Stimulated activated CD4-positive, alpha-beta T cell treated with anti-CD3 and anti-CD28 coated beads, Interleukin-12 subunit alpha, Interleukin-12 subunit beta, amount 100 ng/mL, for 4 hours (primary cell): ENCODE data around the gene SNX6.
"Not testable (repeated sequence)": the region's sequence is repeated elsewhere in the genome, so short reads cannot be mapped to it uniquely, and the experiment has no call there.

Experiments
- DNase-seq: peaks from one replicate; pipeline ENCODE4 v3.0.0-alpha.2; 2020

The SNX6 gene

GRCh38 chr14:34556498-34556829, 73.5 kb downstream of the SNX6 start:
- DNase-seq = not testable (repeated sequence)

DNA sequence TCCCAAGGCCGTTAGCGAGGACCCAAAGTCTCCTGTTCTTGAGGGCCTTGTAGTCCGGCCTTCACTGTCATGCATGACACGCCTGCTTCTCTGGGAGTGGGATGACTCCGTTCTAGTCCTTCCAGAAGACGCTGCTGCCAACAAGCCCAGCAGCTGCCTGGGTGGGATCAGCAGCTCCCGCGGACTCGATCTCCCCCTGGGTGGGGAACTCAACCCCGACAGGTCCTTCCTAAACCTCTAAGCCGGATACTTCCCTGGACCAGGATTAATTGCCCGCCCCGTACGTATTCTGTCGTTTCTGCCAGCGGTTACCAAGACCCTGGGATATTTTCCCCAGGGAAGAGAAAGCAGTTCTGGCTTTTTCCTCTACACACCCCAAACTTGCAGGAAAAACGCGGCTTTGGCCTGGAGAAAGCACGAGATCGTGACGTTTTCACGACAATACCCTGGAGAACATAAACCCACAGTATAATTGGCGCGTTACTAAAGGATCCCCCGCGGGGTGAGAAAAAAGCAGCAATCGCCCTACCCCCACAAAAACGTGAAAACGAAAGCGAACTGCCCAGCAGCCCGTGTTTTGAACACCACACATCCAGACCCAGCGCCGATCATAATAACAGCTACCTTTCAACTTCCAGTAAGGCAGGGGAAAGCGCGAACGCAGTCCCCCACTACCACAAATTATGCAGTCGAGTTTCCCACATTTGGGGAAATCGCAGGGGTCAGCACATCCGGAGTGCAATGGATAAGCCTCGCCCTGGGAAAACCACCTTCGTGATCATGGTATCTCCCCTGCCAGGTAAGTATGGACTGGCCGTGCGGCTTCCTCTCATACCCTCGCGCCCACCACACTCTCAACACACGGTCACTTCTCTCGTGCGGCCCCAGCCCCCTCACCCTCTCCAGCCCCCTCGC, 74.1 kb downstream of the SNX6 start:
- DNase-seq = not testable (repeated sequence)

DNA sequence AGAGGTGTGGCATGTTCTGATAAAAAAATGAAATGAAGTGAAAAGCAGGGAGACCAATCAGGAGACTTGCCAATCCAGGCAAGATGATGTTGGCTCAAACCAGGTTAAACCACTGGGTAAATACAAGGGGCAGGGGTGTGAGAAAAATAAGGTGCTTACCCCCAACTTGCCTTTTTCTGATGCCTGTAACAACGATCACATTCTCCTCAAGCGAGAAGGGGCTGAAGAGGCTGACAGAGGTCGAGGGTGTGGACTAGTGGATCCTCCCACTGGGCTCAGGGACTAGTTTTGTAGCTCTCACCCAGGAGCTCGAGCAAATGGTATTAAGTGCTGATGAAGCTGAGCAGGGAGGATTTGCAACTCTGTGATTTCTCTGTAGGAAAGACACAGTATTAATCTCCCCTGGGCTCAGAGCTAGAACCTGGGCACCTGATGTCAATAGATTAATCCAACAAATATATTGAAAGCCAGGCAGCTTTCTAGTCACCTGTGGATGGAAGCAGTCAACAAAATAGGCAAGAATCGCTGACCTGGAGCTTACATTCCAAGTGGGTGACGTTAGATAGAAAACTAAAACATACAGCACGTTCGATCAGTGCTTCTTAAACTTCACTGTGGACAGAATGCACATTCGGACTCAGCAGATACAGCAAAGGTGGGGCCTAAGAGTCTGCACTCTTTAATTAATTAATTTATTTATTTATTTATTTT, 75.3 kb downstream of the SNX6 start:
- no peak for DNase-seq

- DNase-seq = not testable (repeated sequence)
Observed at GRCh38 chr14:34549276-34549966, 80.5 kb downstream of the SNX6 start.

GRCh38 chr14:34548472-34548981, 81.4 kb downstream of the SNX6 start:
- DNase-seq = no peak

- DNase-seq = not testable (repeated sequence)
Observed at GRCh38 chr14:34547136-34547520, 82.8 kb downstream of the SNX6 start.

DNA sequence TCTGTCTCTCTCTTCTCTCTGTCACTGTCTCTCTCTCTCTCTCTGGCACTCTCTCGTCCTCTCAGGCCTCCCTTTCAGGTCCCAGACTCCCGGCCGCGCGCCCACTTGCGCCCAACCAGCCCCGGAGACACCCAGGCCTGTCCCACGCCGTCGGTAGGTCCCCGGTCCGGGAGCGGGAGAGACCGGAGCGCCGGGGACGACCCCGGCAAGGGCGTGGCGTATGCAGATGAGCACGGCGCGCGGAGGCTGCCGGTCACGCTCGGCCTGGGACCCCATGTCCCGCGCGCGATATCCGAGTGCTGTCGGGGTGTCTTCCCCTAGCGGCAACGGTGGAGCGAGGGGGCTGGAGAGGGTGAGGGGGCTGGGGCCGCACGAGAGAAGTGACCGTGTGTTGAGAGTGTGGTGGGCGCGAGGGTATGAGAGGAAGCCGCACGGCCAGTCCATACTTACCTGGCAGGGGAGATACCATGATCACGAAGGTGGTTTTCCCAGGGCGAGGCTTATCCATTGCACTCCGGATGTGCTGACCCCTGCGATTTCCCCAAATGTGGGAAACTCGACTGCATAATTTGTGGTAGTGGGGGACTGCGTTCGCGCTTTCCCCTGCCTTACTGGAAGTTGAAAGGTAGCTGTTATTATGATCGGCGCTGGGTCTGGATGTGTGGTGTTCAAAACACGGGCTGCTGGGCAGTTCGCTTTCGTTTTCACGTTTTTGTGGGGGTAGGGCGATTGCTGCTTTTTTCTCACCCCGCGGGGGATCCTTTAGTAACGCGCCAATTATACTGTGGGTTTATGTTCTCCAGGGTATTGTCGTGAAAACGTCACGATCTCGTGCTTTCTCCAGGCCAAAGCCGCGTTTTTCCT, 83.4 kb downstream of the SNX6 start:
- not testable (repeated sequence) for DNase-seq

DNA sequence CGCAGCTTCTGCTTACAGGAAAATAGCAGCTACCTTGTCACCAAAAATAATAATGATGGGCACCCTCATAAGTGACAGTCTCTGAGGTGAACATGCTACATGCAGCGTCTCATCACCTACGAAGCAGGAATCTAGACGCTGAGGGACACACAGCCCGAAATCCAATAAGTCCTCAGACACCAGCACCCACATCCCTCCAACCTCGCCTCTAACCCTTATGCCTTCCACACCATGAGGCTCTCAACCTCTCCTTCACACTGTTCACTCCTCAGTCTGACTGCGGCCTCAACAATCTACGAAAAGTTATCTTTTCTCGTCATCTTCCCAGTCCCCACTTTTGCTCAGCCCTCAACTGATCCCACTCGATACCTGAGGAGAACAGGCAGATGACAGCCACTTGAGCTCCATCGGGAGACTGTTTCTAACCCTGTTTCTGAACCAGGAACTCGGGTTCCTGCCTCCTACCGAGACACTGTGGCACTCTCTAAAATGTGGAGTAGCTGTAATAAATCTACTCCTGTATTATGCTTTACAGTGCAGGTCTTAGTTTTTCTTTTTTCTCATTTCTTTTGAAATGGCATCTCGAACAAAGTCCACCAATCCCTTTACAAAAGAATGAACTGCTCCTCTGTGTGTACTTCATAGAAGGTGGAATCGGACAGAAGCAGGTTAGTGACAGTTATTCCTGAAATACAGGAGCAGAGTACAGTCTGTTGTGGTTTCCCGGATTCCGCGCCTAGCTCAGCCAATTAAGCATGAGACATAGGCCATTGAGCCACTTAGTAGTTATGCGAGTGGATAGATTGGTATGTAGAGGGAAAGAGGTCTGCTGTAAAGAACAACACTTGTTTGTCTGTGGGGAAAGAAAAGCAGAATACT, 89.5 kb downstream of the SNX6 start:
- not testable (repeated sequence) for DNase-seq

DNA sequence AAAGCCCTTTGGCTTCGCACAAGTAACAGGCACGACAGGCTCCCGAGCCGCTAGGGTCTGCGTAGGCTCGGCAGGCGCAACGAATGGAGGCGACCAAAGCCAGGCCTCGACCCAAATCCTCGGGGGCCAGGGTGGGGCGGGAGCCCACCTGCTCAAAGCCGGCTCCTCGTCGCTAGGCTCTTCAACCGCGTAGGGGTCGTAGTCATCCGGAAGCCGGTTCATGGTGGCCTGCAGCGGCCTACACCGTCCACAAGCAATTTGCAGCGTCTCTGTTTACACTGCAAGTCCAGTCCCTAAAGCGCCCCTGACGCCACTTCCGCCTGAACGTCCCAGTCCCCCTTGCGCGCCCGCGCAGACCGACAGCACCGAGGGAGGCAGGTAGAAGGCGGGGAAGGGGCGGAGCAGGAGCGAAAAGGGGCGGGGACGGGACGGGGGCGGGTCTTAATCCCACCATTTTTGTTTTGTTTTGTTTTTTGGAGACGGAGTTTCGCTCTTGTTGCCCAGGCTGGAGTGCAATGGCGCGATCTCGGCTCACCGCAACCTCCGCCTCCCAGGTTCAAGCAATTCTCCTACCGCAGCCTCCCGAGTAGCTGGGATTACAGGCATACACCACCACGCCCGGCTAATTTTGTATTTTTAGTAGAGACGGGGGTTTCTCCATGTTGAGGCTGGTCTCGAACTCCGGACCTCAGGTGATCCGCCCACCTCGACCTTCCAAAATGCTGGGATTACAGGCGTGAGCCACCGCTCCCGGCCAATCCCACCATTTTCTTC, 90.4 kb downstream of the SNX6 start, which contains the start of gene EAPP:
EAPP (minus strand) TSS at position 295 of the 774 bp plus-strand sequence; CDS start at position 222, 73 bp downstream.
- DNase-seq = peak; percentile 91

GRCh38 chr14:34538871-34539406, 91.0 kb downstream of the SNX6 start:
- DNase-seq = no peak

DNA sequence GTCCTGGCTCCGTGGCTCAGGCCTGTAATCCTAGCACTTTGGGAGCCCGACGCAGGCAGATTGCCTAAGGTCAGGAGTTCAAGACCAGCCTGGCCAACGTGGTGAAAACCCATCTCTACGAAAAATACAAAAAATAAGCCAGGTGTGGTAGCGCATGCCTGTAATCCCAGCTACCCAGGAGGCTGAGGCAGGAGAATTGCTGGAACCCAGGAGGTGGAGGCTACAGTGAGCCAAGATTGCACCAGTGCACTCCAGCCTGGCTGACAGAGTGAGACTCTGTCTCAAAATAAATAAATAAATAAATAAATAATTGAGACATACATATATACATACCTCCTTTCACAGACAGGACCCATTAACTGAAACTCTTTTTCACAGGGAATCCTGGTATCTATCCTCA, 91.9 kb downstream of the SNX6 start:
- DNase-seq = not testable (repeated sequence)

DNA sequence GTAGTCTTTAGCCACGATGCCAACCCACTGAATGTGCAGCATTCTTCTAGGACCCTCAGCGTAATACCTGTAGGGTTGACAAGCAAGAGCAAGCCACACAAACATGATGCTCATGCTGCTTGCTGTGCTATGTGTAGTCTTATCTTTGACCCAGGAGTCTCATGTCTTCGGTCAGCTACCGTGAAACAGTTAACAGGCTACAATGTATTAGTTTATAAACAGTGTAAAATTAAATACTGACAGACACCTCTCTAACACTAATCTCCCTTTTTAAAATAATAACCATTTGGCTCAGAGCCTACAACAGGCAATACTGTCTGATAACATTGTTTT, 92.3 kb downstream of the SNX6 start:
- no peak for DNase-seq

DNA sequence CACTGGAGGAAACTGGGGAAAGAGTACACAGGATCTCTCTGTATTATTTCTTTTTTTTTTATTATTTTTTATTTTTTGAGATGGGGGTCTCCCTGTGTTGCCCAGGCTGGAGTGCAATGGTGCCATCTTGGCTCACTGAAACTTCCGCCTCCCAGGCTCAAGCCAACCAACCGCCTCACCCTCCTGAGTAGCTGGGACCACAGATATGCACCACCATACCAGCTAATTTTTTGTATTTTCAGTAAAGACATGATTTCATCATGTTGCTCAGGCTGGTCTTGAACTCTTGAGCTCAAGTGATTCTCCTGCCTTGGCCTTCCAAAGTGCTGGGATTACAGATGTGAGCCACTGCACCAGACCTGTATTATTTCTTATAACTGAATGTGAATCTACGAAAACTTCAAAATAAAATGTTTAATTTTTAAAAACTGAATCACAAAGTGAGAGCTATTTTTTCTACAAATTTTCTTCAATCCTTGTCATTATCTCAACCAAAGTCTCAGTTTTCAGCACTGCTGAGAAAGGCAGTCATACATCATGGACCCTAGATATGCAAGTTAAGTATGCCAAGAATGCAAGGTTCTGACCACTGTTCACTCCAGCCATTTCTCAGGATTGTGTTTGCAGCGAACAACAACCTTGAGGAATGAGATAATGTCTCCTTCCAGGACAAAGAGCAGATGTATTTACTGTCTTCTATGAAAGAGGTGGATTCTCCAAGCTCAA, 92.8 kb downstream of the SNX6 start:
- no peak for DNase-seq

DNA sequence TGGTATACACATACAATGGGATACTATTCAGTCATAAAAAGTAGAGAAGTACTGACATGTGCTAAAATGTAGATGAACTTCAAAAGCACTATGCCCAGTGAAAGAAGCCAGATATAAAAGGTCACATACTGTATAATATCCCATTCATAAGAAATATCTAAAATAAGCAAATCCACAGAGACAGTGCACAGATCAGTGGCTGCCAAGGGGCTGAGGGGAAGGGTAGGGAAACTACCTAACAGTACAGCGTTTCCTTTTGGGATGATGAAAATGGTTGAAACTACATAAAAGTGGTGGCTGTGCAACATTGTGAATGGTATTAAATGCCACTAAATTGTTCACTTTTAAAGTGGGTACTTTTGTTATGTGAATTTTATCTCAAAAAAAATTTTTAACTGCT, 102.4 kb downstream of the SNX6 start:
- DNase-seq = no peak

GRCh38 chr14:34524216-34524615, 105.7 kb downstream of the SNX6 start:
- not testable (repeated sequence) for DNase-seq

DNA sequence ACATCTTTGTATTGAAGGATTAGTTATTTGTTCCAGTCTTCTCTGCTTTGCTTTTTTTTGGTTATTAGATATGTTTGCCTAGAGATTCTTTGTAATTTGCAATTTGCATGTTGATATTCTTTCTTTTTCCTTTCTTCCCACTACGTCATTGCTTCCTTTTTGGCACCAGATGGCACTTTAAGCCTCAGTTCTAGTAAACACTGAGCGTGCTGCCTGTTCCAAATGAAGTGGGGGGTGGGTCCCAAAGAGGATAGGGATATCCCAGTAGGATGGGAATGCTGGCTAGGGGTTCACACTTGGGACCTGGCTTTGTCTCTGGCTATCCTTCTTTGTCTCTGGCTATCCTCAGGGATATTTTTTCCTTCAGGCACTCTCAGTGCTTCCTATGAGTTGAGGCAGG, 107.5 kb downstream of the SNX6 start:
- DNase-seq = no peak

GRCh38 chr14:34521071-34521470, 108.9 kb downstream of the SNX6 start:
- not testable (repeated sequence) for DNase-seq

DNA sequence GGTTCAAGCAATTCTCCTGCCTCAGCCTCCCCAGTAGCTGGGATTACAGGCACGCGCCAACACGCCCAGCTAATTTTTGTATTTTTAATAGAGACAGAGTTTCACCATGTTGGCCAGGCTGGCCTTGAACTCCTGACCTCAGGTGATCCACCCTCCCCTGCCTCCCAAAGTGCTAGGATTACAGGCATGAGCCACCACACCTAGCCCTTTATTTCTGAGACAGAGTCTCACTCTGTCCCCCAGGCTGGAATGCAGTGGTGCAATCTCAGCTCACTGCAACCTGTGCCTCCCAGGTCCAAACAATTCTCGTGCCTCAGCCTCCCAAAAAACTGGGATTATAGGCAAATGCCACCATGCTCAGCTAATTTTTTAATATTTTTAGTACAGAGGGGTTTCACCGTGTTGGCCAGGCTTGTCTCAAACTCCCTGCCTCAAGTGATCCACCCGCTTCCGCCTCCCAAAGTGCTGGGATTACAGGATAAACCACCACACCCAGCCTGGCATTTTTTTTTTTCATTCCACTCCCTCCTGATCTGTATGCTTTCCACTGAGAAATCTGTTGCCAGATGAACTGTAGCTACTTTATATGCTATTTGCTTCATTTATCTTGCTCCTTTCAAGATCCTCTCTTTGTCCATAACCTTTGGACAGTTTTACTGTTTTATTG, 109.5 kb downstream of the SNX6 start:
- not testable (repeated sequence) for DNase-seq
